HEK293 (cell line): ENCODE results near the gene KRT17.

Experiments
- CTCF ChIA-PET: fragments of 350-600 bp; formaldehyde crosslinking; extraction: SDS; loops from one replicate; lab custom pipeline; 2021; ENCODE audit warnings: antibody characterized with exemption; lab: Yijun Ruan, JAX
- POLR2A ChIA-PET: fragments of 300-600 bp; formaldehyde crosslinking; extraction: SDS; loops from one replicate; lab custom pipeline; 2020; ENCODE audit warnings: antibody characterized with exemption, inconsistent platforms; lab: Yijun Ruan, JAX
- H3K27ac ChIP-seq: fragments of 200-500 bp; sonication (Bioruptor generic); 2 replicates; pipeline ENCODE4 v1.5.1; 2014; ENCODE audit warnings: low read depth, low read length, control low read depth, inconsistent platforms; ENCODE audit errors: extremely low read depth
- H3K36me3 ChIP-seq, 2 experiments: fragments of 200-500 bp in 1 of 2; sonication (Bioruptor generic) in 1 of 2; 1 replicate in 1 of 2; 2 replicates in 1 of 2; pipeline ENCODE4 v1.5.1; 2014 to 2017; ENCODE audit warnings: inconsistent platforms in 2 of 2, low read length in 2 of 2; ENCODE audit not compliant: control insufficient read depth in 2 of 2, insufficient read depth in 1 of 2
- H3K4me1 ChIP-seq: fragments of 200-500 bp; sonication (Bioruptor generic); 2 replicates; pipeline ENCODE4 v1.5.1; 2014; ENCODE audit warnings: mild to moderate bottlenecking, low read length, inconsistent platforms; ENCODE audit not compliant: control insufficient read depth, insufficient read depth
- H3K4me3 ChIP-seq: 2 replicates; pipeline ENCODE4 v1.5.1; 2011; ENCODE audit warnings: low read depth, mild to moderate bottlenecking, control low read depth, low read length, moderate library complexity
- H3K9me3 ChIP-seq: fragments of 200-500 bp; sonication (Bioruptor generic); 2 replicates; pipeline ENCODE4 v1.5.1; 2014; ENCODE audit warnings: low read depth, low read length, inconsistent platforms; ENCODE audit not compliant: control insufficient read depth, insufficient read depth
- ATF2 ChIP-seq: fragments of 450-650 bp; formaldehyde crosslinking; IDR thresholded peaks from 2 replicates; pipeline ENCODE4 v1.5.1; 2016; ENCODE audit warnings: missing biosample characterization, missing genetic modification characterization, low read depth
- CTCF ChIP-seq: fragments of 450-650 bp; formaldehyde crosslinking; IDR thresholded peaks from 2 replicates; pipeline ENCODE4 v1.5.1; 2016; ENCODE audit warnings: missing biosample characterization, missing genetic modification characterization
- ELK4 ChIP-seq: IDR thresholded peaks from 2 replicates; pipeline ENCODE4 v1.6.1; 2011; ENCODE audit warnings: mild to moderate bottlenecking, low read depth, low read length, borderline replicate concordance
- HOXA7 ChIP-seq: sonication (generic); formaldehyde crosslinking; IDR thresholded peaks from 2 replicates; pipeline ENCODE4 v1.8.1; 2022; ENCODE audit warnings: missing genetic modification reagents, borderline replicate concordance
- KLF17 ChIP-seq: fragments of 450-650 bp; formaldehyde crosslinking; IDR thresholded peaks from 2 replicates; pipeline ENCODE4 v1.5.1; 2016; ENCODE audit warnings: missing biosample characterization, missing genetic modification characterization
- KLF8 ChIP-seq: fragments of 450-650 bp; formaldehyde crosslinking; IDR thresholded peaks from 2 replicates; pipeline ENCODE4 v1.5.1; 2016; ENCODE audit warnings: missing biosample characterization, missing genetic modification characterization
- SP7 ChIP-seq: fragments of 450-650 bp; formaldehyde crosslinking; IDR thresholded peaks from 2 replicates; pipeline ENCODE4 v1.5.1; 2016; ENCODE audit warnings: missing biosample characterization, missing genetic modification characterization
- ZBTB17 ChIP-seq: fragments of 450-650 bp; formaldehyde crosslinking; IDR thresholded peaks from 2 replicates; pipeline ENCODE4 v1.5.1; 2016; ENCODE audit warnings: missing biosample characterization, missing genetic modification characterization
- ZNF132 ChIP-seq: fragments of 450-650 bp; formaldehyde crosslinking; IDR thresholded peaks from 2 replicates; pipeline ENCODE4 v1.5.1; 2017; ENCODE audit warnings: missing biosample characterization, missing genetic modification characterization, borderline replicate concordance
- ZNF146 ChIP-seq: fragments of 450-650 bp; formaldehyde crosslinking; IDR thresholded peaks from 2 replicates; pipeline ENCODE4 v1.5.1; 2016; ENCODE audit warnings: missing biosample characterization, missing genetic modification characterization
- ZNF175 ChIP-seq: fragments of 450-650 bp; formaldehyde crosslinking; IDR thresholded peaks from 2 replicates; pipeline ENCODE4 v1.5.1; 2016; ENCODE audit warnings: missing biosample characterization, missing genetic modification characterization
- ZNF211 ChIP-seq: fragments of 450-650 bp; formaldehyde crosslinking; IDR thresholded peaks from 2 replicates; pipeline ENCODE4 v1.5.1; 2016; ENCODE audit warnings: low read depth, missing biosample characterization, missing genetic modification characterization
- ZNF280D ChIP-seq: fragments of 450-650 bp; formaldehyde crosslinking; IDR thresholded peaks from 2 replicates; pipeline ENCODE4 v1.5.1; 2016; ENCODE audit warnings: missing biosample characterization, missing genetic modification characterization
- ZNF311 ChIP-seq: fragments of 450-650 bp; formaldehyde crosslinking; IDR thresholded peaks from 2 replicates; pipeline ENCODE4 v1.5.1; 2017; ENCODE audit warnings: missing biosample characterization, missing genetic modification characterization, borderline replicate concordance
- ZNF335 ChIP-seq: fragments of 450-650 bp; formaldehyde crosslinking; conservative IDR thresholded peaks from 2 replicates; pipeline ENCODE4 v1.5.1; 2016; ENCODE audit warnings: missing biosample characterization, missing genetic modification characterization
- ZNF354C ChIP-seq: fragments of 450-650 bp; formaldehyde crosslinking; IDR thresholded peaks from 2 replicates; pipeline ENCODE4 v1.5.1; 2016; ENCODE audit warnings: missing biosample characterization, missing genetic modification characterization, low read depth, borderline replicate concordance
- ZNF398 ChIP-seq: fragments of 450-650 bp; formaldehyde crosslinking; IDR thresholded peaks from 2 replicates; pipeline ENCODE4 v1.5.1; 2017; ENCODE audit warnings: missing biosample characterization, missing genetic modification characterization
- ZNF501 ChIP-seq: fragments of 450-650 bp; formaldehyde crosslinking; IDR thresholded peaks from 2 replicates; pipeline ENCODE4 v1.5.1; 2016; ENCODE audit warnings: missing biosample characterization, missing genetic modification characterization
- ZNF558 ChIP-seq: fragments of 450-650 bp; formaldehyde crosslinking; IDR thresholded peaks from 2 replicates; pipeline ENCODE4 v1.5.1; 2016; ENCODE audit warnings: missing biosample characterization, missing genetic modification characterization
- ZNF610 ChIP-seq: fragments of 450-650 bp; formaldehyde crosslinking; IDR thresholded peaks from 2 replicates; pipeline ENCODE4 v1.5.1; 2016; ENCODE audit warnings: missing biosample characterization, missing genetic modification characterization, borderline replicate concordance
- ZNF660 ChIP-seq: fragments of 450-650 bp; IDR thresholded peaks from 2 replicates; pipeline ENCODE4 v1.5.1; 2018; ENCODE audit warnings: missing biosample characterization, mild to moderate bottlenecking, missing genetic modification characterization
- ZNF76 ChIP-seq: fragments of 450-650 bp; formaldehyde crosslinking; IDR thresholded peaks from 2 replicates; pipeline ENCODE4; 2016; ENCODE audit warnings: low read depth, missing biosample characterization, missing genetic modification characterization, borderline replicate concordance
- ZNF830 ChIP-seq: fragments of 450-650 bp; IDR thresholded peaks from 2 replicates; pipeline ENCODE4 v1.5.0; 2018; ENCODE audit warnings: missing biosample characterization, missing genetic modification characterization, low read depth, mild to moderate bottlenecking, moderate library complexity
- ZSCAN30 ChIP-seq: fragments of 450-650 bp; IDR thresholded peaks from 2 replicates; pipeline ENCODE4 v1.5.1; 2018; ENCODE audit warnings: missing biosample characterization, mild to moderate bottlenecking, missing genetic modification characterization, moderate library complexity

The KRT17 gene

GRCh38 chr17:41666708-41667279 lies 42.4 kb upstream of the KRT17 start:
- Histone ChIP-seq H3K9me3 (no peaks in the 10 kb centered on the region), H3K4me1 (peaks cover 3% of the 10 kb centered on the region), H3K4me3 (peak overlapping the region; percentile 36), H3K27ac (no peak overlapping the region), H3K36me3 (no peaks in the 10 kb centered on the region)
- ChIA-PET POLR2A (interaction anchor here (1.5 to 4.0 kb wide), 3 partner anchors 22 to 23 kb away, joined by 5 to 53 read pairs (median 18); partner anchors contain the start of gene EIF1), CTCF (interaction anchor here (0.5 to 12.6 kb wide), 62 partner anchors 9 to 1171 kb away, joined by 3 to 567 read pairs (median 4); partner anchors contain the start of genes EIF1, HAP1, KRT34 and KRT9)
- no peak for TF ChIP-seq ZNF830 (tag by site-specific recombination)
- TF ChIP-seq ELK4, result no peak
- 0 out of 2 replicates have a peak, but pooled peaks have one; percentile 37 for TF ChIP-seq ZNF660
- TF ChIP-seq ZNF311 (tag by site-specific recombination), result no peak
- TF ChIP-seq ZNF132 (tag by site-specific recombination), result no peak
- TF ChIP-seq ZNF501 (tag by site-specific recombination), result 0 out of 2 replicates have a peak, but pooled peaks have one; percentile 59
- peak; percentile 81; the same call in 1 of the 2 replicates for TF ChIP-seq ZSCAN30 (tag by site-specific recombination)
- no peak for TF ChIP-seq ZNF211
- TF ChIP-seq ATF2 (tag by site-specific recombination), result no peak
- no peak for TF ChIP-seq HOXA7 (CRISPR knock-in tag)
- TF ChIP-seq ZNF76, result peak; percentile 63; the same call in 1 of the 2 replicates
- no peak for TF ChIP-seq ZNF354C (tag by site-specific recombination)
- peak; percentile 94 for TF ChIP-seq CTCF (tag by site-specific recombination)
- TF ChIP-seq SP7 (tag by site-specific recombination), result peak; percentile 40; the same call in 1 of the 2 replicates
- peak; percentile 51 for TF ChIP-seq ZBTB17 (tag by site-specific recombination)
- TF ChIP-seq ZNF146 (tag by site-specific recombination), result no peak
- TF ChIP-seq KLF8 (tag by site-specific recombination), result 0 out of 2 replicates have a peak, but pooled peaks have one; percentile 48
- TF ChIP-seq ZNF610 (tag by site-specific recombination), result peak; percentile 42; the same call in 1 of the 2 replicates
- peak; percentile 58; the same call in 1 of the 2 replicates for TF ChIP-seq KLF17
- no peak for TF ChIP-seq ZNF558
- no peak for TF ChIP-seq ZNF175 (tag by site-specific recombination)
- peak; percentile 56; the same call in 1 of the 2 replicates for TF ChIP-seq ZNF398 (tag by site-specific recombination)
- TF ChIP-seq ZNF335 (tag by site-specific recombination), result peak; percentile 82; the same call in 1 of the 2 replicates
- no peak for TF ChIP-seq ZNF280D (tag by site-specific recombination)
